Naive thymus-derived CD4-positive, alpha-beta T cell (primary cell): Measurements from ENCODE around the gene MTCH1. TPM values are rescaled to one million over a fixed set of nuclear protein-coding genes. Genes with fewer than 3 reads are reported as not detected.
"Not testable (repeated sequence)": the region's sequence is repeated elsewhere in the genome, so short reads cannot be mapped to it uniquely, and the experiment has no call there.

ENCODE experiments used
- ATAC-seq: fragments of 150-1000 bp; cut with Tn5 transposase; 2 replicates; pipeline ENCODE4 v1.10.0; 2021; ENCODE audit warnings: mild to moderate bottlenecking, moderate library complexity
- CTCF ChIA-PET: fragments of 350-600 bp; sonication (Branson Sonifier 250); formaldehyde crosslinking; loops from one replicate; lab custom pipeline; 2021; ENCODE audit warnings: antibody characterized with exemption; lab: Charles Lee
- POLR2A ChIA-PET: fragments of 350-600 bp; sonication (Branson Sonifier 250); formaldehyde crosslinking; loops from one replicate; lab custom pipeline; 2021; ENCODE audit warnings: antibody characterized with exemption, inconsistent platforms; lab: Charles Lee
- DNase-seq, 9 donors: peaks; one replicate each; pipeline versions ENCODE4 v3.0.0 to v3.0.0-alpha.2; 2020 to 2022; ENCODE audit warnings: mixed read lengths in 1 of 9
- H3K27ac ChIP-seq: one replicate; pipeline ENCODE4 v1.7.0; 2013; ENCODE audit warnings: mild to moderate bottlenecking, low read depth, low read length, moderate library complexity
- H3K27me3 ChIP-seq, 2 donors: one replicate each; pipeline ENCODE4 v1.7.0; 2013; ENCODE audit warnings: low read length in 2 of 2, mild to moderate bottlenecking in 2 of 2, moderate library complexity in 2 of 2; ENCODE audit not compliant: control insufficient read depth in 2 of 2, insufficient read depth in 2 of 2
- H3K36me3 ChIP-seq, 3 experiments: 1 replicate in 2 of 3; 2 replicates in 1 of 3; pipeline ENCODE4 v1.7.0; 2013; ENCODE audit warnings: low read length in 3 of 3, mild to moderate bottlenecking in 3 of 3, moderate library complexity in 1 of 3; ENCODE audit not compliant: insufficient read depth in 3 of 3, control insufficient read depth in 2 of 3
- H3K4me1 ChIP-seq, 2 donors: one replicate each; pipeline ENCODE4 v1.7.0; 2013; ENCODE audit warnings: low read length in 2 of 2, mild to moderate bottlenecking in 2 of 2, moderate library complexity in 1 of 2; ENCODE audit not compliant: control insufficient read depth in 2 of 2, insufficient read depth in 2 of 2
- H3K4me3 ChIP-seq: 2 replicates; pipeline ENCODE4 v1.7.0; 2013; ENCODE audit warnings: mild to moderate bottlenecking, low read length
- H3K9me3 ChIP-seq, 3 experiments: 1 replicate in 2 of 3; 2 replicates in 1 of 3; pipeline ENCODE4 v1.7.0; 2013; ENCODE audit warnings: low read length in 3 of 3; ENCODE audit not compliant: control insufficient read depth in 2 of 3
- H3K27ac Mint-ChIP-seq, 9 donors: one replicate each; pipeline ENCODE4 v1.8.0; 2020 to 2022; ENCODE audit warnings: mixed read lengths in 9 of 9, mild to moderate bottlenecking in 8 of 9, moderate library complexity in 5 of 9, inconsistent platforms in 2 of 9
- H3K27me3 Mint-ChIP-seq, 5 donors: one replicate each; pipeline ENCODE4 v1.8.0; 2021 to 2022; ENCODE audit warnings: mixed read lengths in 5 of 5, mild to moderate bottlenecking in 1 of 5
- H3K36me3 Mint-ChIP-seq, 5 donors: one replicate each; pipeline ENCODE4 v1.8.0; 2020 to 2022; ENCODE audit warnings: mixed read lengths in 5 of 5, mild to moderate bottlenecking in 3 of 5, inconsistent platforms in 1 of 5
- H3K4me1 Mint-ChIP-seq, 7 donors: one replicate each; pipeline ENCODE4 v1.8.0; 2020 to 2022; ENCODE audit warnings: mixed read lengths in 7 of 7, mild to moderate bottlenecking in 3 of 7, inconsistent platforms in 1 of 7
- H3K4me3 Mint-ChIP-seq, 10 donors: one replicate each; pipeline ENCODE4 v1.8.0; 2020 to 2022; ENCODE audit warnings: mild to moderate bottlenecking in 10 of 10, mixed read lengths in 10 of 10, moderate library complexity in 6 of 10, inconsistent platforms in 2 of 10
- H3K9me3 Mint-ChIP-seq, 11 donors: one replicate each; pipeline ENCODE4 v1.8.0; 2020 to 2022; ENCODE audit warnings: mixed read lengths in 11 of 11, mild to moderate bottlenecking in 4 of 11, inconsistent platforms in 1 of 11, moderate library complexity in 1 of 11
- intact Hi-C, 2 donors: fragments of 100-400 bp; cut with micrococcal nuclease; formaldehyde crosslinking; loops; one replicate each; pipeline ENCODE4 v1.15.1; 2023
- polyA plus RNA-seq, 2 donors: library from polyadenylated mRNA; unstranded; fragments of 300-500 nt; fragmentation: Illumina TruSeq; gene quantifications; one replicate each; pipeline ENCODE4 v1.2.3, GENCODE V29; 2021
- total RNA-seq, 6 experiments: library from RNA in 5 of 6; stranded (reverse) in 5 of 6; gene quantifications; 1 replicate in 5 of 6; 2 replicates in 1 of 6; pipeline ENCODE4 v1.2.3 and lab custom pipeline; 2021 to 2026

MTCH1 gene
- total and polyA plus RNA-seq, 7 experiments from 2014 or later: 75.2 to 198 (median 130) TPM

DNA sequence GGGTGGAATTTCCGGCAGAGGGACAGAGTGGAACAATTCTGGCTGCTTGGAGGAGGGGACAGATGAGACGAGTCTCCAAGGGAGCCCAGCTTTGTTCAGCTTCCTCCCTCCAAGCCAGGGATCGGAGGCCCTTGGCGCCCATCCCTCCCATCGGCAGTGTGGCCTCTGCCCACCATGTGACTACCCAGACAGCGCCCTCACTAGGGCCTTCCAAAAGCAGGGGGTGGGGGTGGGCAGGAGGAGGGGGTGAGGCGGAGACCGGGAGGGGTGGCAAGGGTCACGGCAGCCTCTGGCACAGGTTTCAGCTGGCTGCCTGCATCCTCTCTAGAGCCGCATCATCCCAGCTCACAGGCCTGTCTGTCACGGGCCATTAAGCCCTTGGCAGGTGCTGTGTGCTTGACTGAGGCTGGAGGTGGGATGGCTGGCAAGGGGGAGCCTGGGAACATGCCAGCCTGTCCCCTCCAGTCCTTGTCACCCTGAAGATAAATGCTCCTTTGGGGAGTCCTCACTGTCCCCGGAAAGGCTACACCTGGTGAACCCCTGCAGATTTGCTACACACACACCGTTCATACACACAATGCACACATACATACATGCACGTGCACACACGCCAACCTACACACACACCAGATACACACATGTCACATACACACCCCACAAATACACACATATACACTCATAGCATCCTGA is 13.2 kb upstream of the MTCH1 start:
- H3K27ac Mint-ChIP-seq: no peak overlapping the region
- CTCF ChIA-PET: interaction anchor here (0.6 kb wide), 1 partner anchor 123 kb away, joined by 3 read pairs; no protein-coding TSS in a partner anchor
- POLR2A ChIA-PET: no interaction called here
- H3K9me3 Mint-ChIP-seq: no peaks in the 10 kb centered on the region
- Histone ChIP-seq H3K27me3 (no peaks in the 10 kb centered on the region), H3K9me3 (no peaks in the 10 kb centered on the region), H3K4me3 (no peak overlapping the region), H3K4me1 (no peaks in the 10 kb centered on the region), H3K36me3 (no peaks in the 10 kb centered on the region), H3K27ac (no peak overlapping the region)
- ATAC-seq (no peak), DNase-seq (no peak)
- intact Hi-C loops: no loop called here
- H3K4me1 Mint-ChIP-seq: peaks cover 0 to 5% (median 0%) of the 10 kb centered on the region in 7 donors
- H3K4me3 Mint-ChIP-seq: no peak overlapping the region
- H3K36me3 Mint-ChIP-seq: no peaks in the 10 kb centered on the region
- H3K27me3 Mint-ChIP-seq: peaks cover 0 to 19% (median 0%) of the 10 kb centered on the region in 5 donors

- H3K27ac ChIP-seq: no peak overlapping the region
- CTCF ChIA-PET: no interaction called here
- H3K9me3 Mint-ChIP-seq: no peaks in the 10 kb centered on the region
- no peak overlapping the region for H3K4me3 Mint-ChIP-seq
- H3K27me3 Mint-ChIP-seq: peaks cover 0 to 22% (median 0%) of the 10 kb centered on the region in 5 donors
- H3K4me1 Mint-ChIP-seq: peaks cover 0 to 5% (median 0%) of the 10 kb centered on the region in 7 donors
- no peaks in the 10 kb centered on the region for H3K36me3 Mint-ChIP-seq
- no peak overlapping the region for H3K27ac Mint-ChIP-seq
- H3K9me3 ChIP-seq: no peaks in the 10 kb centered on the region
- no peak for DNase-seq
- H3K36me3 ChIP-seq: no peaks in the 10 kb centered on the region
- no peak for ATAC-seq
- no peaks in the 10 kb centered on the region for H3K27me3 ChIP-seq
- intact Hi-C loops: no loop called here
- no peak overlapping the region for H3K4me3 ChIP-seq
- POLR2A ChIA-PET: no interaction called here
- no peaks in the 10 kb centered on the region for H3K4me1 ChIP-seq
Measured at GRCh38 chr6:36998723-36999038, 12.7 kb upstream of the MTCH1 start.

GRCh38 chr6:36997811-36998722 is 12.1 kb upstream of the MTCH1 start:
- no peak for DNase-seq
- intact Hi-C loops: no loop called here
- H3K4me1 ChIP-seq: no peaks in the 10 kb centered on the region
- ChIA-PET POLR2A (no interaction called here), CTCF (interaction anchor here (0.6 kb wide), 1 partner anchor 20 kb away, joined by 3 read pairs; no protein-coding TSS in a partner anchor)
- Mint-ChIP-seq H3K4me3 (no peak overlapping the region), H3K4me1 (peaks cover 0 to 5% (median 0%) of the 10 kb centered on the region in 7 donors), H3K36me3 (no peaks in the 10 kb centered on the region), H3K27ac (no peak overlapping the region), H3K27me3 (peaks cover 0 to 29% (median 2%) of the 10 kb centered on the region in 5 donors), H3K9me3 (no peaks in the 10 kb centered on the region)
- ATAC-seq: no peak
- H3K27me3 ChIP-seq: no peaks in the 10 kb centered on the region
- no peaks in the 10 kb centered on the region for H3K9me3 ChIP-seq
- no peaks in the 10 kb centered on the region for H3K36me3 ChIP-seq
- no peak overlapping the region for H3K4me3 ChIP-seq
- no peak overlapping the region for H3K27ac ChIP-seq

DNA sequence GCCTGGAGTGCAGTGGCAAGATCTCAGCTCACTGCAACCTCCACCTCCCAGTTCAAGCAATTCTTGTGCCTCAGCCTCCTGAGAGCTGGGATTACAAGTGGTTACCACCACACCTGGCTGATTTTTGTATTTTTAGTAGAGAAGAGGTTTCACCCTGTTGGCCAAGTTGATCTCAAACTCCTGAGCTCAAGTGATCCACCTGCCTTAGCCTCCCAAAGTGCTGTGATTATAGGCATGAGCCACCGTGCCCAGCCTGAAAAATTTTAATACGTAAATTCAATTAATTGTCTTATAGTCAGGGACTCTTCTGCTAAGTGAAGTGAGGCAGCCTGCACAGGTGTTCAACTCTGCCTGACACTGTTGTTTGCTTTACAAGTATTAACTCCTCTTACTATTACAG is 4.4 kb upstream of the MTCH1 start:
- H3K27ac Mint-ChIP-seq, H3K9me3 Mint-ChIP-seq, DNase-seq, H3K27ac ChIP-seq, H3K4me3 ChIP-seq, CTCF ChIA-PET, POLR2A ChIA-PET, H3K4me3 Mint-ChIP-seq, H3K27me3 ChIP-seq, intact Hi-C loops, H3K36me3 ChIP-seq, H3K9me3 ChIP-seq, ATAC-seq, H3K4me1 ChIP-seq, H3K36me3 Mint-ChIP-seq: not testable (repeated sequence)
- Mint-ChIP-seq H3K4me1 (peaks cover 8 to 15% (median 12%) of the 10 kb centered on the region in 7 donors), H3K27me3 (peaks cover 0 to 45% (median 0%) of the 10 kb centered on the region in 5 donors)

DNA sequence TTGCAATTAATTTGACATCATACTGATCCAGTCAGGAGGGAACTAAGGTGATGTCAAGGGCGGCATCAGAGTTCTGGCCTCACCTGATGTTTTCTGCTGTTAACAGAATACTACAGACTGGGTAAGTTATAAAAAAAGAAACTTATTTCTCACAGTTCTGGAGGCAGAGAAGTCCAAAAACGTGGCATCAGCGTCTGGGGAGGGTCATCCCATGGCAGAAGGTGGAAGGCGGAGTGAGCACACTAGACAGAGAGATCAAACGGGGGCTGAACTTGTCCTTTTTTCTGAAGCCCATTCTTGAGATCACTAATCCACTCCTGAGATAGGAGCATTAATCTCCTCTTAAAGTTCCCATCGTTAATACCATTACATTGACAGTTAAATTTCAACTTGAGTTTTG is 3.3 kb upstream of the MTCH1 start:
- peaks cover 0 to 3% (median 0%) of the 10 kb centered on the region in 11 donors for H3K9me3 Mint-ChIP-seq
- no peak for DNase-seq
- no peaks in the 10 kb centered on the region for H3K27me3 ChIP-seq
- ATAC-seq: no peak
- H3K4me3 Mint-ChIP-seq: no peak overlapping the region
- H3K36me3 ChIP-seq: peaks cover 0 to 7% (median 0%) of the 10 kb centered on the region in 3 experiments
- peaks cover 0 to 40% (median 0%) of the 10 kb centered on the region in 5 donors for H3K27me3 Mint-ChIP-seq
- no peaks in the 10 kb centered on the region for H3K9me3 ChIP-seq
- peaks cover 10% of the 10 kb centered on the region in 2 donors for H3K4me1 ChIP-seq
- ChIA-PET POLR2A (no interaction called here), CTCF (no interaction called here)
- no peak overlapping the region for H3K4me3 ChIP-seq
- intact Hi-C loops: loop anchor here in 1 of 2 donors (5.0 to 10.0 kb wide), 2 partner anchors 58 to 706 kb away; partner anchors contain the start of gene MDGA1
- no peak overlapping the region for H3K27ac Mint-ChIP-seq
- H3K36me3 Mint-ChIP-seq: peaks cover 0 to 4% (median 0%) of the 10 kb centered on the region in 5 donors
- H3K4me1 Mint-ChIP-seq: peaks cover 8 to 15% (median 12%) of the 10 kb centered on the region in 7 donors
- H3K27ac ChIP-seq: no peak overlapping the region

- DNase-seq: peak in 1 of 9 donors; percentile 39
- H3K36me3 Mint-ChIP-seq: peaks cover 3 to 6% (median 4%) of the 10 kb centered on the region in 5 donors
Measured at GRCh38 chr6:36986704-36987047, 680 bp upstream of the MTCH1 start.

More at GRCh38 chr6:36986704-36987047, 680 bp upstream of the MTCH1 start:
- H3K4me3 ChIP-seq: peak overlapping the region; percentile 98
- Mint-ChIP-seq H3K4me3 (peak overlapping the region in 6 of 10 donors; percentile 98 to 100 (median 100)), H3K4me1 (peaks cover 11 to 20% (median 14%) of the 10 kb centered on the region in 7 donors), H3K27me3 (peaks cover 0 to 22% (median 0%) of the 10 kb centered on the region in 5 donors), H3K9me3 (peaks cover 0 to 3% (median 0%) of the 10 kb centered on the region in 11 donors), H3K27ac (peak overlapping the region in 7 of 9 donors; percentile 98 to 99 (median 99))
- CTCF ChIA-PET: interaction anchor here (1.0 to 1.7 kb wide), 5 partner anchors 27 to 223 kb away, joined by 3 to 10 read pairs (median 4); partner anchors contain the start of gene C6orf89
- H3K4me1 ChIP-seq: peaks cover 22 to 27% of the 10 kb centered on the region in 2 donors
- H3K27ac ChIP-seq: peak overlapping the region; percentile 96
- H3K36me3 ChIP-seq: peaks cover 0 to 9% (median 0%) of the 10 kb centered on the region in 3 experiments
- H3K27me3 ChIP-seq: no peaks in the 10 kb centered on the region
- ATAC-seq: no peak
- POLR2A ChIA-PET: interaction anchor here (0.8 to 3.3 kb wide), 13 partner anchors 31 to 389 kb away, joined by 3 to 30 read pairs (median 6); partner anchors contain the start of genes C6orf89, PIM1, TBC1D22B and TMEM217
- no peaks in the 10 kb centered on the region for H3K9me3 ChIP-seq
- intact Hi-C loops: loop anchor here (1.0 to 10.0 kb wide), 13 partner anchors 23 to 790 kb away; partner anchors contain the start of genes C6orf89 (in 2 of the 2), BRPF3 (in 1 of the 2), MDGA1 (in 1 of the 2) and SRSF3 (in 1 of the 2)
